ENCODE measurements around the gene OPTC.
"Not testable (repeated sequence)": the region's sequence is repeated elsewhere in the genome, so short reads cannot be mapped to it uniquely, and the experiment has no call there.

The OPTC gene, protein sequence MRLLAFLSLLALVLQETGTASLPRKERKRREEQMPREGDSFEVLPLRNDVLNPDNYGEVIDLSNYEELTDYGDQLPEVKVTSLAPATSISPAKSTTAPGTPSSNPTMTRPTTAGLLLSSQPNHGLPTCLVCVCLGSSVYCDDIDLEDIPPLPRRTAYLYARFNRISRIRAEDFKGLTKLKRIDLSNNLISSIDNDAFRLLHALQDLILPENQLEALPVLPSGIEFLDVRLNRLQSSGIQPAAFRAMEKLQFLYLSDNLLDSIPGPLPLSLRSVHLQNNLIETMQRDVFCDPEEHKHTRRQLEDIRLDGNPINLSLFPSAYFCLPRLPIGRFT

DNA sequence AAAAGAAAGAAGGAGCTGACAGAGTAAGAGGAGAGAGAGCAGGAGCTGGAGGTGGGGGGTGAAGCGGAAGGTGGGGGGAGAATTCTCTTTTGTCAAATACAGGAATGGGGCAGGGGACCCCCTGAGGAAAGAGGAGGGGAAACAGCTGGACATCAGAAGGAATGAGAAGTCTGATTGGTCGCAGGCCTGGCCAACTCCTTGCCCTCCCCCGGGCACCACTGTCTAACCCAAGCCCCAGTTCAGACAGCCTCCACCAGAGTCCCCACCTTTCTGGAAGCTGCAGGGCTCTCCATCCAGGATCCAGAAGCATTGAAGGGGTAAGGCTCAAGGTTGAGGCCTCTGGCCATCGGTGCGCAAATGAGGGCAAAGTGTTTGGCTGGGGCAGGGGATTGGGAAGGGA, at the start of gene OPTC:
TSS of gene OPTC (plus strand) at position 253 of the 400 bp plus-strand sequence. CDS start 1,853 bp downstream, outside the sequence.
- no peak within 1 kb of the TSS for H3K4me3 ChIP-seq (replicated peaks in 1 of 2; ENCODE audit: low read depth in 2 of 2, low read length in 2 of 2)
- TF ChIP-seq, protein P1, sequence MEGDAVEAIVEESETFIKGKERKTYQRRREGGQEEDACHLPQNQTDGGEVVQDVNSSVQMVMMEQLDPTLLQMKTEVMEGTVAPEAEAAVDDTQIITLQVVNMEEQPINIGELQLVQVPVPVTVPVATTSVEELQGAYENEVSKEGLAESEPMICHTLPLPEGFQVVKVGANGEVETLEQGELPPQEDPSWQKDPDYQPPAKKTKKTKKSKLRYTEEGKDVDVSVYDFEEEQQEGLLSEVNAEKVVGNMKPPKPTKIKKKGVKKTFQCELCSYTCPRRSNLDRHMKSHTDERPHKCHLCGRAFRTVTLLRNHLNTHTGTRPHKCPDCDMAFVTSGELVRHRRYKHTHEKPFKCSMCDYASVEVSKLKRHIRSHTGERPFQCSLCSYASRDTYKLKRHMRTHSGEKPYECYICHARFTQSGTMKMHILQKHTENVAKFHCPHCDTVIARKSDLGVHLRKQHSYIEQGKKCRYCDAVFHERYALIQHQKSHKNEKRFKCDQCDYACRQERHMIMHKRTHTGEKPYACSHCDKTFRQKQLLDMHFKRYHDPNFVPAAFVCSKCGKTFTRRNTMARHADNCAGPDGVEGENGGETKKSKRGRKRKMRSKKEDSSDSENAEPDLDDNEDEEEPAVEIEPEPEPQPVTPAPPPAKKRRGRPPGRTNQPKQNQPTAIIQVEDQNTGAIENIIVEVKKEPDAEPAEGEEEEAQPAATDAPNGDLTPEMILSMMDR (IDR thresholded peaks at IDR 0.05; ENCODE audit: low read depth, low read length): no peak
- no peak for DNase-seq (ENCODE audit: low read depth in 2 of 2)

DNA sequence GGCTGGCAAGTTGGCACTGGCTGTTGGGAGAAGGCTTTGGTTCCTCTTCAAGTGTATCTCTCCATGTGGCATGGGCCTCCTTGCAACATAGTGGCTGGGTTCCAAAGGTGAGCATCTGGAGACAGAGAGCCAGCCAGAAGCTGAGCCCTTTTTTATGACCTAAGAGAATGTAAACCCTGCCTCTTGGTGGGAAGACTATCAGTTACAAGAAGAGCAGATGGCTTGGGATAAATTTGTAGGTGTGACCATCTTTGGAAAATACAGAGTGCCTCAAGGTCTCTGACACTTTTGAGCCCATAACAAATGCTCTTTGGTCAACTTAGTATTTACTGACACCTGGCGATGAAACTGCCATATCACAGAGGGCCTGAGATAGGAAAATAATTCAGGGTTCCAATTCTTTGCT, 49.8 kb upstream of the OPTC start:
- H3K4me3 ChIP-seq (replicated peaks in 1 of 2; ENCODE audit: low read depth in 2 of 2, low read length in 2 of 2): no peak overlapping the region
- no peak for DNase-seq (ENCODE audit: low read depth in 2 of 2)
- TF ChIP-seq, protein P1 (IDR thresholded peaks at IDR 0.05; ENCODE audit: low read depth, low read length): no peak

DNA sequence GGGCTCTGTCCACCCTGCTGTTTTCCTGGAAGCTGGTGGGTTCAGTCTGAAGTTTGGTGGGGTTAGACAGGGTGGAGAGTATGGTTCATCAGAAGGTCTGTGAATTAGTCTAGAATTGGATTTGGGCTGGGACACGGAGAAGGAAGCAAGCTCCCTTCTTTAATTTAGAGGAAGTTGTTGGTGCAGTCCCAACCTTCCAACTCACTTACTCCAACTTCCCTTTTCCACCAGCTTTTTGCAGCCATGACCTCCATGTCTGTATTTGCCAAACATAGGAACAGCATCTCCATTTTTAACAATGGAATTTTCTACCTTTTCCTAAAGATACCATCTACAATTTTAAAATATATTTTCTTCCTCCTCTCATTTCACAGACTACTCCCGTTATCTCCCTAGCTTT, 46.8 kb upstream of the OPTC start:
- TF ChIP-seq, protein P1 (IDR thresholded peaks at IDR 0.05; ENCODE audit: low read depth, low read length): no peak
- no peak for DNase-seq (ENCODE audit: low read depth in 2 of 2)
- no peak overlapping the region for H3K4me3 ChIP-seq (replicated peaks in 1 of 2; ENCODE audit: low read depth in 2 of 2, low read length in 2 of 2)

DNA sequence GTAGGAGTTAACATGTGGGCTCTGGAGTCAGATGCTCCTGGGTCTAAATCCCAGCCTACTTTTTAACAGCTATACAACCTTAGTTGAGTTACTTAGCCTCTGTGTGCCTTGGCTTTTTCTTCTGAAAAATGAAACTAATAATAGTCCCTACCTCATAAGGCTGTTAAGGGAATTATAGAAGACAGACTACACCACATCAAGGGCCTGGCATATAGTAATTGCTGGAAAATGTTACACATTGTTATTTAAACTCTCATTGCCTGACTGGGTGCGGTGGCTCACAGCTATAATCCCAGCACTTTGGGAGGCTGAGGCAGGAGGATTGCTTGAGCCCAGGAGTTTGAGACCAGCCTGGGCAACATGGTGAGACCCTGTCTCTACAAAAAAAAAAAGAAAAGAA, 46.4 kb upstream of the OPTC start:
- DNase-seq (ENCODE audit: low read depth in 2 of 2); H3K4me3 ChIP-seq (replicated peaks in 1 of 2; ENCODE audit: low read depth in 2 of 2, low read length in 2 of 2): not testable (repeated sequence)

DNA sequence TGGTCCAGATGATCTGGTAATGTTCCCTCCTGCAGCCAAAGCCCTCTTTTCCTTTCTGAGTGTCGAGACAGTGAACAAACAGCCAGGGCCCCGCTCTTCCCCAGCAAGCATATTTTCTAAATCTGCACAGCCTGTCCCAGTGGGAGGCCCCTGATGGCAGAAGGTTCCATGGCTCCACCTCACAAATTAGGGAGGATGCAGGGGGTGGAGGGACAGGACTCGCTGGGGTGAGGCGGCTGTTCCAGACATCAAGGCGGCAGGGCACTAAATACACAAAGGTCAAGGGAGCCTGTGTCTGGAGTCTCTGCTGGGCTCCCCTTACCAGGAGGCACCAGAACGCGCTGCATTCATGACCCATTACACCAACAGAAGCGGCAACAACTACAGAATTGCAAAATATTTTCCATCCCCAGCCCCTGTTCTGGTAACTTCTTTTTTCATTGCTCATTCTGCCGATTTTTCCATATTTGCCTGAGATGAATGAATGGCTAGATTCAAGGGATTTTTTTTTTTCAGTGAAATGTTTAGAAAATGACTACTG, 45.4 kb upstream of the OPTC start:
- peak; percentile 19 to 21 for DNase-seq (ENCODE audit: low read depth in 2 of 2)
- no peak overlapping the region for H3K4me3 ChIP-seq (replicated peaks in 1 of 2; ENCODE audit: low read depth in 2 of 2, low read length in 2 of 2)
- TF ChIP-seq, protein P1 (IDR thresholded peaks at IDR 0.05; ENCODE audit: low read depth, low read length): no peak

DNA sequence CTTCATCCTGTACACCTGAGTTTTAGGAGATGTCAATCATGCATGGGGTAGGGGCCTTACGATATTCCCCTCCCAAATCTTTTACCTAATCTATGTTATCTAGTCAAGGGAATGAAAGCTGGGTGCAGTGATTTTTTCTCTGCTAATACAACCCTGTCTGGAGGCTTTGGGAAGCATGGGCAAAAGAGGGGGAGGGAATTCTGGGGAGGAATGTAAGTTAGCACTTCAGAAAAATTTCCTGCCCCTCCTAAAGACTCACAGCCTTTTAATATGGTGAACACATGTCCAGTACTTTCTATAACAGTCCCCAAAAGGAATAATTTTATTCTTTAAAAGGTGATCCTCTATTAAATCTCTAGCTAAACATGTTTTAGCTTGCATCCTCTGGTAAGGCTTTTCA, 44.0 kb upstream of the OPTC start:
- TF ChIP-seq, protein P1 (IDR thresholded peaks at IDR 0.05; ENCODE audit: low read depth, low read length): no peak
- H3K4me3 ChIP-seq (replicated peaks in 1 of 2; ENCODE audit: low read depth in 2 of 2, low read length in 2 of 2): no peak overlapping the region
- no peak for DNase-seq (ENCODE audit: low read depth in 2 of 2)

DNA sequence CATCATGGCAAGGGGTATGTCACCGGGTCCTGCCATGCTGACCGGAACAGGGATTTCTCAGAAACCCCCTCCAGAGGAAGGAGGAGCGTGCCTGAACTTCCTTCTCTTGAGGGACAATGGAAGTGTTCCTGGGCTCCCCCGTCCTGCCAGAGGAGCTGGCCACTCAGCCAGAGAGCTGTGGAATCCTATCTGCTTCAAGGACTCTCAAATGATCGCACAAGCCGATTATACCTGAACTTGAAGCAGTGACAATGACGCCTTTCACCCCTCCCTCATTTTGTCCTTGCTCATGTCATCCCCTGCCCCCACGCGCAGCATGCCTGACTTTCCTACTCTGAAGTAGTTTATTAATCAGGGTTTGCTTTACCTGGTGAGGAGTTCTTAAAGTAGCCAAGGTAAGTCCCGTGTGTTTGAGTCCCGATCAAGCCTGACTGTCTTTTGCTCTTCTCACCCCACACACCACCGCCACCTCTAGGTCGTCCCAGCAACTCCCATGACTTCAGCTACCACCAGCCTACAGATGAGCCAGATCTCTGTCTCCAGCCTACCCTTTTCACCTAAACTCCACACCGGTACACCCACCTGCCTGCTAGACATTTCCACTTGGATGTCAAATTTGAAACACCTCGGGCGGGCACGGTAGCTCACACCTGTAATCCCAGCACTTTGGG, 43.3 kb upstream of the OPTC start:
- TF ChIP-seq, protein P1 (IDR thresholded peaks at IDR 0.05; ENCODE audit: low read depth, low read length): no peak
- no peak for DNase-seq (ENCODE audit: low read depth in 2 of 2)
- H3K4me3 ChIP-seq (replicated peaks in 1 of 2; ENCODE audit: low read depth in 2 of 2, low read length in 2 of 2): no peak overlapping the region

Measured in cardiac fibroblast (primary cell).